Measurements from ENCODE around the gene EML5.
A peak's percentile ranks its signal among the peaks of the same experiment; 100 is the strongest.

The EML5 gene

DNA sequence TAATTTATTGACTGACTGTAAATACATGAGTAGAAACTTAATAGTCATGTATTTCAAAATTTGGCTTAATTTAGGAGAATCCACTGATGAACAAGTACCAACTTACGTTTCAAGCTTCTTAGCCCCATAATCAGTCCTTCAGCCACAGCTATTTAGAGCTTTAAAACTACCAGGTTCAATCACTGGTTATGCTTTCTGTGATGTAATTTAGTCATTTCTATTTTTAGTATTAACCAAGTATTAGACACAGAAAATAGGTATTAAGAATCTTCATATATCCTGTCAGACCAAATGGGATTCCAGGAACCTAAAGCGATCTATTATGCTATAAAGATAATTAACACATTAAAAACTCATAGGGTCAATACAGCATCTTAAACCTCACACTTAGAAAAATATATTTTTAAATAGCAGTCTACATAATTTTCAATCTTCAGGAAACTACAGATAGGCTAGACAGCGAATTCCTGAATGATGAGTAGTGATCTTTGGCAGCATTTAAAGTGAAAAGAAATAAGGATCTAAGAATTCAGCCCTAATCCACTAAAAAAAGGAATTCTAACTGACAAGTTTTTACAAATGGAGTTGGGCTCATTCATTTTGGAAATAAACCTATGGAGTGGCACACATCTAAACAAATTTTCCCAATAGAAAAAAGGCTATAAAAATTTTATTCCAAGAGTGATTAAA, 178.4 kb downstream of the EML5 start:
- peak; percentile 82 for DNase-seq

- peak; percentile 11 for DNase-seq
Measured at GRCh38 chr14:88613552-88614010, 179.2 kb downstream of the EML5 start.

GRCh38 chr14:88612981-88613380, 179.8 kb downstream of the EML5 start:
- no peak for DNase-seq

GRCh38 chr14:88611878-88612277, 180.9 kb downstream of the EML5 start:
- peak; percentile 6 for DNase-seq

GRCh38 chr14:88607829-88608228, 184.9 kb downstream of the EML5 start:
- DNase-seq, result no peak

- DNase-seq, result no peak
Measured at GRCh38 chr14:88605594-88605993, 187.2 kb downstream of the EML5 start.

DNA sequence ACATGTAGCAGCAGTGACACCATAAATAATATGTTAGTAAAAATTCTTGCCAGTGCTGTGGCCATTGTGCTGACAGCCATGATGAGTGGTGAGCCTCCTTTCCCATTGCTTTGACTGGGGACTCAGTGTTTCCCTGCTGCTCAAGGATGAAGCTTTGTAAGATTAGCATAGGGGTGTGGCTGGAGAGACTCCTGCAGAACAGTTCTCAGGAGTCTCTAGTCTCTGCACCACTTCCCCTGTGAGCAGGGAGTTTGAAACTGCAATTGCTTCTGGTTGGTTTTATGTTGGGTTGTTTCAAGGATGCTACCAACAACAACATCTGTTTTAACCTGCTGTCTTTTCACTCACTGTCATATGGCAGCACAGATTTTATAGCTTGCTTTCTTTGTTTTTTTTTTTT, 188.5 kb downstream of the EML5 start:
- no peak for DNase-seq

GRCh38 chr14:88599761-88600439, 192.9 kb downstream of the EML5 start:
- no peak for DNase-seq

- DNase-seq, result no peak
Measured at GRCh38 chr14:88599326-88599725, 193.4 kb downstream of the EML5 start.

DNA sequence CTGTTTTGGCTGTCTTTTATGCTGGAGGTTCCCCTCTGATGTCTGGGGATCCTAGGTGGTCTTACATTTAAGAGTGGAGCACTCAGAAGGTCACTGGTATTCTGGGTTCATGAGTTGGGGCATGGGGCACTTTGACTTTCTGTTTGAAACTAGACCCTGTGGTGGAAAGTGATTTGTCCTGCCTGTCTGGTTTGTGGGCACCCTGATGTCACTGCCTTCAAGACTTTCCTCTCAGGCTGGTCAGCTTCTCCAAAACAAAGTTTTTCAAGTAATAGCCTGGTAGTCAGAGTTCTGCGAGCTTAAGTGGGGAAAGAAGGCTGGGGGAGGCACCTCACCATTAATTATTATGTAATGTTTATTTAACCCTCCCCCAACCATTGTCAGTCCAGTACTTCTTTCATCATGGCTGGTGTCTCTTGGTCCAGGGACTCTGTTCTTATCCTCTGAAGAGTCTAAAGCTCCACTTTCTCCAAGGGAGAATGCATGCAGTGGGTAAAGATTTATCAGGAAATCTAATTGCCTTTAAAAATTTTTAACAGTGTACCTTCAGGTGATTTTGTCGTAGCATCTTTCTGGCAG, 194.6 kb downstream of the EML5 start:
- no peak for DNase-seq

GRCh38 chr14:88597601-88598000, 195.2 kb downstream of the EML5 start:
- no peak for DNase-seq

- no peak for DNase-seq
Measured at GRCh38 chr14:88597038-88597437, 195.7 kb downstream of the EML5 start.

DNA sequence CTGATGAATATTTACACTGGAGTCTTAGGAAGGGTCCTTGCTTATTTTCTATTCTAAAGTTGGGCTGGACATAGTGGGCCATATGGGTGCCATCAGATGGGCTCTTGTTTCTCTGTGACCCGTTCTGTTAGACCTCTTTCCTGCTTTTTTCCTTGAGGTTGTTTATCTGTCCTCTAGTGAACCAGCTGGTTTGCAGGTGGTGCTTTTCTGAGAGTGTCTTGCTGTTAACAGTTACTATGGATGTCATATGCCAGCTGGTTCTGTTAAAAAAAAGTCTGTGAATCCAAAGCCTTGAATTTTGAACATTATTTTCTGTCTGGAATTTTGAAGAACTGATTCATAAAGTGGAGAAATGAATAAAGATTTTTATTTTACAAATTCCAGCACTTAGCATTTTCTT, 200.7 kb downstream of the EML5 start:
- DNase-seq, result no peak

- DNase-seq, result peak; percentile 34
Measured at GRCh38 chr14:88590173-88590572, 202.6 kb downstream of the EML5 start.

DNA sequence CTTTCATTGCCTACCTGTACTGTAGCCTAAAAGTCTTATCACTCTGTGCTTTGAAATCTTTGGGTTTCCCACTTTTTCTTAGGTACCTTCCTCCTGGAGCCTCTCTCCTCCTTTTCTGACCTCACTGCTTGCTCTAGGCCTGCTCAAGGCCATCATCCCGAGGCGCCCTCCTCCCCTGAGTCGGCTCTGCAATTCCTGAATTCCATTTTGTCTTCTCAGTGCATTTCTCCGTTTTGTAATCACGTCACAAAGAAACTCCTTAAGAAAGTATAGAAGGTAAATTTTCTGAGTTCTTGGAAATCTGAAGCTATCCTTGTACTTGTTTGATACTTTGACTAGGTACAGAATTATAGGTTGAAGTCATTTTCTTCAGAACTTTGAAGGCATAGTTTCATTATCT, 204.7 kb downstream of the EML5 start:
- DNase-seq, result no peak

DNA sequence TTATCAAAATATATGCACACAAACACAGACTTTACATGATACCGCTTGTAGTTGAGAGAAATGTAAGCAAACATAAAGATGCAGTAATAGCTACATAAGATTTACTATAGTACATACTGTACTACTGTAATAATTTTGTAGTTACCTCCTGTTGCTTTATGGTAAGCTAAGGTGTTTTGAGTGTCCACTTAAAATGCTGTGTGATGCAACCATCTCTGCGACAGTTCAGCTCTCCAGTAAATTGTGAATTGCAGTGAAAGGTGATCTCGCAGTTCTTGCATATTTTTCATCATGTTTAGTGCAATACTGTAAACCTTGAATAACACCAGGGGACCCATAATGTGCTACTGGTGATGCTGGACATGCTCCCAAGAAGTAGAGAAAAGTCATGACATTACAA, 208.3 kb downstream of the EML5 start:
- DNase-seq, result no peak

DNA sequence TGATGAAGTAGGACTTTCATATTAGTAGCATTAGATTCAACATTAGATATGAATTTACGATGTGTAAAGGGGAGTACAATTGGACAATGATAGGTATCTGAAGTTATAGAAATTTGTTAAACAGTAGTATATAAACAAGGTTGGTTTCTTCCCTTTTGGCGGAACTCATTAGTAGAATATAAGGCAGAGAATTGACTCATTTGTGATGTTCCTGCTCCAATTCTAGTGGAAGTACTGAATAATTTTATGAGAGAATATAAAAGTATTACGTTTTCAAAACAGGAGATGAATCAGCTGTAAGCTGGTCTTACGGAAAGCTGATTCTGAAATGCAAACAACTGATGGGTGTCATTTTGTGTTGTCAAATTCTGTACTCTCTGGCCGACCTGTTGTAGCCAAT, 216.5 kb downstream of the EML5 start:
- DNase-seq, result no peak

DNA sequence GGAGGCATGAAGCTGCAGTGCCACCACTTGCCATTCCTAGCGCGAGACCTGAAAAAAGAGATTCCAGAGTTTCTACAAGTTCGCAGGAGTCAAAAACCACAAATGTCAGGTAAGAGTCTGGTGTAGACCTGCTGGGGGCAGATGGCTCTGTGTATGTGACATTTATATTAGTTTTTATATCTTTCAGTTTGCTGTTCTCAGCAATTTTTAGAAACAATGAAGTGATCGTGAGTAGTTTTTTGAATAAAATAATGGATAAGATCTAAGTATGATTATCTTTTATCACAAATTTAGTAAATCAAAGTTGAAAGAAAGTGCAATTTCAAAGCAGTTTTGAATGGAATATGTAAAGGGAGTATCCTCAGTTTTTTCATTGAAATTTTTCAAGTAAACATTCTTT, 220.6 kb downstream of the EML5 start:
- no peak for DNase-seq

- DNase-seq, result no peak
Measured at GRCh38 chr14:88568196-88568595, 224.6 kb downstream of the EML5 start.

- DNase-seq, result no peak
Measured at GRCh38 chr14:88565427-88565826, 227.3 kb downstream of the EML5 start.

- DNase-seq, result no peak
Measured at GRCh38 chr14:88563845-88564244, 228.9 kb downstream of the EML5 start.

DNA sequence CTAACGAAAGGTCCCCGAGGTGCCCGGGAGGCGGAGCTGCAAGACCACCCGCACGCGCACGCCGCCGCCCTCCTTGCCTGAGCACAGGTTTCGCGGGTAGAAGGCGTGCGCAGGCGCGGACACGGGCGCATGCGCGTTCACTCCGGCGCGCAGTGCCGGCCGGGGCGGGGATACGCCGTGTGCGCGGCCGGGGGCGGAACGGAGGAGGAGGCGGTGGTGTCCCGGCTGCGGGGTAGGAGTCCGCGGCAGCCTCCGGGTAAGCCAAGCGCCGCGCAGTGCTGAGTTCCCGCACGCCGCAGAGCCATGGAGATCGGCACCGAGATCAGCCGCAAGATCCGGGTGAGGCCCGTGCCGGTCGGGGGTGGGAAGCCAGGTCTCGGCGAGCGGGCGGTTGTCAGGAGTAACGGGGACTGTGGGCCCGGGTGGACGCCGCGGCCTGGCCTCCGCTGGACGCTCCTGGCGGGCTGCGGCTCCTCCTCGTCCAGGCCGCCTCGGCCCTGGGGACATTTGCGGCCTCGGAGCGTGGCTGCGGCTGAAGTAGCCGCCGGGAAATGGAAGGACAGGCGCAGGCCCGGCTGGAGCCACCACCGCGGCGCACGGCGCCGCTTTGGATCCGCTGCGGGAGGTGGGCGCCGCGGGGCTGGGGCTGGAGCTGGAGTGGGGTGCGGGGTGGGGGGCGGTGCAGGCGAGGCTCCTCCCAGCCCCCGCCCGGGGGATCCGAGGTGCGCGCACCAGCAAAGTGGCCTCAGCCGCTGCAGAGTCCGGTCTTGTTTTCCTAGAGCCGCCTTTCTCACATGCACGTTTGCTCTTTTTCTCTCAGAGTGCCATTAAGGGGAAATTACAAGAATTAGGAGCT, 229.7 kb downstream of the EML5 start, which contains the start of gene ZC3H14:
ZC3H14 (plus strand) TSS at position 207 of the 856 bp plus-strand sequence; CDS start at position 304, 97 bp downstream.
- peak; percentile 87 for DNase-seq

DNA sequence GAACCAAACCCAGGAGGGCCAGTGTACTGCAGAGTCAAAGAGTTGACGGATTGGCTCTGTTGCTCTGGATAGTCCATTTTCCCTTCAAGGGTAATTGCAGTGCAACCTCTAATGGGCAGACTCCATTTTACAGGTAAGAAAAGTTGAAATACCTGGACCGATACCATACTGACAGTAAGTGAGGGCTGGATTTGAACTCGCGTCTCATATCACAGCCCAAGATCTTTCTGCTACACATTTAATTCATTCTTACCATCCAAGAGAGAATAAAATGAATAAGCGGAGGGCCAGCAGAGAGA, 230.3 kb downstream of the EML5 start:
- no peak for DNase-seq

All from fibroblast of skin of back (primary cell).